ENCODE results near the gene SLC27A5.
"Not testable (repeated sequence)": the region's sequence is repeated elsewhere in the genome, so short reads cannot be mapped to it uniquely, and the experiment has no call there.

SLC27A5 gene

DNA sequence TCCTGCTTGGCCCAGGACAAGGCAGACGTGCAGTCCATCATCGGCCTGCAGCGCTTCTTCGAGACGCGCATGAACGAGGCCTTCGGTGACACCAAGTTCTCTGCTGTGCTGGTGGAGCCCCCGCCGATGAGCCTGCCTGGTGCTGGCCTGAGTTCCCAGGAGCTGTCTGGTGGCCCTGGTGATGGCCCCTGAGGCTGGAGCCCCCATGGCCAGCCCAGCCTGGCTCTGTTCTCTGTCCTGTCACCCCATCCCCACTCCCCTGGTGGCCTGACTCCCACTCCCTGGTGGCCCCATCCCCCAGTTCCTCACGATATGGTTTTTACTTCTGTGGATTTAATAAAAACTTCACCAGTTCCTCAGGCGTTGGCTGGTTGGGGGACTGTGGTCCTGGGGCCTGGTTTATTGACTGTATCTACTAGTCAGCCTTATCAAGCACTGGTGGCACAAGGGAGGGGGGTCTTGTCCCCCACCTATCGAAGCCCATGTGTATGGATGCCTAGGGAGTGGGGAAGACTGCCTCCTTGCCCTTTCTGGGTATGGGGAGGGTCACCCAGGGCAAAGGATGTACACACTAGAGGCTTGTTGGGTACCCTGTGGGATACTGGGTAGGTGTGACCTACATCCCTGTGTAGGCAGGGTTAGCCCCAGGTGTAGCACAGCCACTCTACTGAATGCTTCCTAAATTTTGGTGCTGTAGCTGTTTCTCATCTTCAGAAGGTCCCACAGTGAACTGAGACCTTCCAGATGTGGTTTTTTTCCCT, 38.8 kb upstream of the SLC27A5 start:
- no peak for DNase-seq

DNA sequence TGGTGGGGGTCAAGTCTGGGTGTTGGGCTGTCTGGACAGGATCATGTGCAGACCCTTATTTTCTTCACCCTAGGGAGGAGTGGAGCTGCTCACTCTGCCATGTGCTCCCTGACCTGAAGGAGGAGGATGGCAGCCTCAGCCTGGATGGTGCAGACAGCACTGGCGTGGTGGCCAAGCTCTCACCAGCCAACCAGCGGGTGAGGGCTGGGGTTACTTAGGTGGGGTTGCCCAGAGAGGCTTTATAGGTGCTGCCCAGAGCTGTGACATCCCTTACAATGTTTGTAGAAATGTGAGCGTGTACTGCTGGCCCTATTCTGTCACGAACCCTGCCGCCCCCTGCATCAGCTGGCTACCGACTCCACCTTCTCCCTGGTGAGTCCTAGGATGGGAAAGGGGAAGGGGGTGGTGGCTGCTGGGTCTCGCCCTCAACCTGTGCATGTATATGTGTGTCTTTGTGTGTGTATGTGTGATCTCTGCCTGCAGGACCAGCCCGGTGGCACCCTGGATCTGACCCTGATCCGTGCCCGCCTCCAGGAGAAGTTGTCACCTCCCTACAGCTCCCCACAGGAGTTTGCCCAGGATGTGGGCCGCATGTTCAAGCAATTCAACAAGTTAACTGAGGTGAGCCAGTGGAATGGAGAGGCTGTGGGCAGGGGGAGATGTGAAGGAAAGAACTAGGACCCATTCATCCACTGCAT, 38.0 kb upstream of the SLC27A5 start:
- no peak for DNase-seq

DNA sequence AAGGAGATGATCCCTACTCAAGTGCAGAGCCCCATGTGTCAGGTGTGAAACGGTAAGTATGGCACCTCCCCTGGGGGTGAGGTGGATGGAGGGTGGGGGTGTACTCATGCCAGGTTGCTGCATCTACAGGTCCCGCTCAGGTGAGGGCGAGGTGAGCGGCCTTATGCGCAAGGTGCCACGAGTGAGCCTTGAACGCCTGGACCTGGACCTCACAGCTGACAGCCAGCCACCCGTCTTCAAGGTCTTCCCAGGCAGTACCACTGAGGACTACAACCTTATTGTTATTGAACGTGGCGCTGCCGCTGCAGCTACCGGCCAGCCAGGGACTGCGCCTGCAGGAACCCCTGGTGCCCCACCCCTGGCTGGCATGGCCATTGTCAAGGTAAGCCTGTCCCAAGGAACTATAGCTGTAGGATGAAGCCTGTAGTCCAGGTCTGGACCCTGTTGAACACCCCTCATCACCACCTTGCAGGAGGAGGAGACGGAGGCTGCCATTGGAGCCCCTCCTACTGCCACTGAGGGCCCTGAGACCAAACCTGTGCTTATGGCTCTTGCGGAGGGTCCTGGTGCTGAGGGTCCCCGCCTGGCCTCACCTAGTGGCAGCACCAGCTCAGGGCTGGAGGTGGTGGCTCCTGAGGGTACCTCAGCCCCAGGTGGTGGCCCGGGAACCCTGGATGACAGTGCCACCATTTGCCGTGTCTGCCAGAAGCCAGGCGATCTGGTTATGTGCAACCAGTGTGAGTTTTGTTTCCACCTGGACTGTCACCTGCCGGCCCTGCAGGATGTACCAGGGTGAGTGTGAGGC, 37.3 kb upstream of the SLC27A5 start:
- DNase-seq: no peak

DNA sequence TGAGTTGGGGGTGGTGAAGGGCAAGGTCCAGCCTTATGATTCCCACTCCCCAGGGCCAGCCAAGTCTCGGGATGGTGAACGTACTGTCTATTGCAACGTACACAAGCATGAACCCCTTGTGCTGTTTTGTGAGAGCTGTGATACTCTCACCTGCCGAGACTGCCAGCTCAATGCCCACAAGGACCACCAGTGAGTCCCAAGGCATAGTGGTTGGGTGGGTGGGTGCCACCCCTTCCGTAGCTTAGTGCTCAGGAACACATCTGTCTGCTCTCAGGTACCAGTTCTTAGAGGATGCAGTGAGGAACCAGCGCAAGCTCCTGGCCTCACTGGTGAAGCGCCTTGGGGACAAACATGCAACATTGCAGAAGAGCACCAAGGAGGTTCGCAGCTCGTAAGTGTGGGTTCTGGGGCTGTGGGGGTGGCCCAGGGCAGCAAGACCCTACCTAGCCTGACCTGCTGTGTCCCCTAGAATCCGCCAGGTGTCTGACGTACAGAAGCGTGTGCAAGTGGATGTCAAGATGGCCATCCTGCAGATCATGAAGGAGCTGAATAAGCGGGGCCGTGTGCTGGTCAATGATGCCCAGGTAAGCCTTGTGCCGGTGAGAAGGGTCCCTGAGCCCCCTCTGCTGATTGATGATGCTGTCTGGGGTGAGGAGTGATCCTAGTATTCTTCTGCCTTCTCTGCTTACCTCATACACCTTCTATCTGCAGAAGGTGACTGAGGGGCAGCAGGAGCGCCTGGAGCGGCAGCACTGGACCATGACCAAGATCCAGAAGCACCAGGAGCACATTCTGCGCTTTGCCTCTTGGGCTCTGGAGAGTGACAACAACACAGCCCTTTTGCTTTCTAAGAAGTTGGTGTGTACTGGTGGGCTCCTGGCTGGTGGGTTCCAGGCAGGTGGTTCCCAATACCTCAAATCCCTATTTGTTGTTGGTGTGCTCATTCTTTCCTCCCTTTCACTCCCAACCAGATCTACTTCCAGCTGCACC, 35.8 kb upstream of the SLC27A5 start:
- DNase-seq: no peak

DNA sequence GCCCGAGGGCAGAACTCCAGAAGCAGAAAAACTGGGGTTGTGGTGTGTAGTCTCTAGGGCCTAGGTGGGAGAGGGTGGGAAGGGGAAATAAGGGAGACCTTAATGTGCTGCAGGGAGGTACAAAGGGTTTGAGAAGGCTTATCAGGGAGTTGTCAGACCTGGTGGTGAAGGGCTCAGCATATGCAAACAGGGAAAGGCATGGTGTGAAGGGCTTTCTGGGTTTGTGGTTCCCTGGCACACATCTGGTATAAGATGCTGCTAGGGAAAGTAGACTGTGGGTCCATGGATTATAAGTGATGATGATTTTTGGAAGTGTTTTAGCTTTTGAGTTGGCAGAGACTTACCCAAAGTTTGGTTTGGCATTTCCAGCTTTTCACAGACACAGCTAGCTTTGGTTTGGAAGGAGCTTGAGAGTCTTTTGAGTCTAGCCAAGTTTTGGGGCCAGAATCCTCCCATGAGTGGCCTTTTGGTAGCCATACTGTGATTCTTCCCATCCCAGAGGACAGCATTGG, 34.3 kb upstream of the SLC27A5 start:
- no peak for DNase-seq

DNA sequence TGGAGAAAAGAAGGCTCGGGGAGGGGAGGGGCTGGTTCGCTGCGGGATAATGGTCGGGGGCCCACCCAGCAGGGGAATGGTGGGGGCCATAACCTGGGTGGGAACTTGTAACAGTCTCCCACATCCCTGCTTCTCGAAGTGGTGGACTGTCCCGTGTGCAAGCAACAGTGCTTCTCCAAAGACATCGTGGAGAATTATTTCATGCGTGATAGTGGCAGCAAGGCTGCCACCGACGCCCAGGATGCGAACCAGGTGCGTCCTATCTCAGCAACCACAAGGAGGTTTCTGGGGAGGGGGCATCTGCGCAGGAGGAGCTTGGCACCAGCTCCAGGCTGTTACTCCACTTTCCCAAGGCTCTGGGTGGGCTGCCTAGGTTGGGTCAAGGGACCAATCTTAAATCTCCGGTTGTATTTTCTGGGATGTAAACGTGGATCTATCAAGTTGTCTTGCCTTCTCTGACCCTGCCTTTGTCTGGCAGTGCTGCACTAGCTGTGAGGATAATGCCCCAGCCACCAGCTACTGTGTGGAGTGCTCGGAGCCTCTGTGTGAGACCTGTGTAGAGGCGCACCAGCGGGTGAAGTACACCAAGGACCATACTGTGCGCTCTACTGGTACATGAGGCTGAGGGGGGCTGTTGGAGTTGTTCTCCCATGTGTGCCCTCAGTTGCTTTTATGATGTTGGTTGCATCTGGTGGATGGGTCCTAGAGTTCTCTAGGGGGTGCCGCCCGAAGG, 33.7 kb upstream of the SLC27A5 start:
- no peak for DNase-seq

DNA sequence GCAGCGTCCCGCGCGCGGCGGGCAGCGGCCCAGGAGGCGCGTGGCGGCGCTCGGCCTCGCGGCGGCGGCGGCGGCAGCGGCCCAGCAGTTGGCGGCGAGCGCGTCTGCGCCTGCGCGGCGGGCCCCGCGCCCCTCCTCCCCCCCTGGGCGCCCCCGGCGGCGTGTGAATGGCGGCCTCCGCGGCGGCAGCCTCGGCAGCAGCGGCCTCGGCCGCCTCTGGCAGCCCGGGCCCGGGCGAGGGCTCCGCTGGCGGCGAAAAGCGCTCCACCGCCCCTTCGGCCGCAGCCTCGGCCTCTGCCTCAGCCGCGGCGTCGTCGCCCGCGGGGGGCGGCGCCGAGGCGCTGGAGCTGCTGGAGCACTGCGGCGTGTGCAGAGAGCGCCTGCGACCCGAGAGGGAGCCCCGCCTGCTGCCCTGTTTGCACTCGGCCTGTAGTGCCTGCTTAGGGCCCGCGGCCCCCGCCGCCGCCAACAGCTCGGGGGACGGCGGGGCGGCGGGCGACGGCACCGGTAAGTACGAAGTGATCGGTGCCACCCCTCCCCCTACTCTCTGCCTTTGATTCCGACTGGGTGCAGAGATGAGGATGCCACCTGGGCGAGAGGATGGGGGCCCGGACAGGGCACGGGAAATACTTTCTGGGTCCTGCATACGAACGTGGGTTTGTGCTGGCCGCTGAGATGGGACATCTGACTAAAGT, 32.9 kb upstream of the SLC27A5 start:
- no peak for DNase-seq

DNA sequence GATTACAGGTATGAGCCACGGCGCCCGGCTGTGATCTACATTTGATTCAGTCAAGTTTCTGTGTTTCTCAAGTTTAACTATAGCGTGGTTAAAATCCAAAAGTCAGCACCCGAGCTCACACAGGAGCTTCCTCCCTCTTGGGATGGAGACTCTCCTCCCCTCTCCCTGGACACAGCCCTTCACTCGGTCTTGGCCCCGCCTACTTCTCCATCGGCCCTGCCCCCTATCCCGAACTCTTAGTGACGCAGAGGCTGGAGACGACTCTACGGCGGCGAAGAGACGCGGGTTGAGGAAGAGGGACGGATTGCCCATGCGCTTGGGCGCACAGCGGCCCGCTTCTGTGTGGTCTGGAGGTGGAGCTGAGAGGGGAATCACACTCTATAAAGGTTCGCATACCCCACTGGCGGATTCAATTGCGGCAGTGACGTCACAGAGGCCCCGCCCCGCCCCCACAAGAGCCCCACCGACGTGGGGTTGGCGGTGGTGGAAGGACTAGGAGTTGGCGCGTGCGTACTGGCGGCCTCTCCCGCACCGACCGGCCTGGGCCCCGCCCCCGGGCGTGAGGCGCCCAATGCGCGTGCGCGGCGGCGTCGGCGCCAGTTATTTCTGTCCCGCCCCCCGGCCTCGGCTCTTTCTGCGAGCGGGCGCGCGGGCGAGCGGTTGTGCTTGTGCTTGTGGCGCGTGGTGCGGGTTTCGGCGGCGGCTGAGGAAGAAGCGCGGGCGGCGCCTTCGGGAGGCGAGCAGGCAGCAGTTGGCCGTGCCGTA, 32.2 kb upstream of the SLC27A5 start, which contains the start of gene TRIM28:
Gene TRIM28, plus strand, starts transcription at position 239 of the 765 bp plus-strand sequence. CDS start 694 bp downstream, outside the sequence.
- no peak for DNase-seq

DNA sequence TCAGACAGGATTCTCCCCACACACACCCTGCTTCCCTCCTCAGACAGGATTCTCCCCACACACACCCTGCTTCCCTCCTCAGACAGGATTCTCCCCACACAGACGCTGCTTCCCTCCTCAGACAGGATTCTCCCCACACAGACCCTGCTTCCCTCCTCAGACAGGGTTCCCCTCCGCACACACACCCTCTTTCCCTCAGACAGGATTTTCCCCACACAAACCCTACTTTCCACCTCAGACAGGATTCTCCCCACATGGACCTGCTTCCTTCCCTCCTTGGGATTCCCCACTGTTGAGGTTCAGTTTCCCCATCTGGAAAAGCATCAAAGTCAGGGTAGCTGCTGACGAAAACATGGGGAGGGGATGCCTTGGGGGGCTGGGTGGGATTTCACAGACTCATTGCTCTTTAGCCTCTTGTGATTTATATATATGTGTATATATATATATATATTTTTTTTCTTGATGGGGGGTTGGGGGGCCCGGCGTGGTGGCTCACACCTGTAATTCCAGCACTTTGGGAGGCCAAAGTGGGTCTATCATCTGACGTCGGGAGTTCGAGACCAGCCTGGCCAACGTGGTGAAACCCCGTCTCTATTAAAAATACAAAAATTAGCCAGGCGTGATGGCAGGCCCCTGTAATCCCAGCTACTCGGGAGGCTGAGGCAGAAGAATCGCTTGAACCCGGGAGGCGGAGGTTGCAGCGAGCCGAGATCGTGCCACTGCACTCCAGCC, 31.0 kb upstream of the SLC27A5 start:
- not testable (repeated sequence) for DNase-seq

DNA sequence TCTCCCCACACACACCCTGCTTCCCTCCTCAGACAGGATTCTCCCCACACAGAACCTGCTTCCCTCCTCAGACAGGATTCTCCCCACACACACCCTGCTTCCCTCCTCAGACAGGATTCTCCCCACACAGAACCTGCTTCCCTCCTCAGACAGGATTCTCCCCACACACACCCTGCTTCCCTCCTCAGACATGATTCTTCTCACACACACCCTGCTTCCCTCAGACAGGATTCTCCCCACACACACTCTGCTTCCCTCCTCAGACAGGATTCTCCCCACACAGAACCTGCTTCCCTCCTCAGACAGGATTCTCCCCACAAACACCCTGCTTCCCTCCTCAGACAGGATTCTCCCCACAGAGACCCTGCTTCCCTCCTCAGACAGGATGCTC, 27.4 kb upstream of the SLC27A5 start:
- not testable (repeated sequence) for DNase-seq

DNA sequence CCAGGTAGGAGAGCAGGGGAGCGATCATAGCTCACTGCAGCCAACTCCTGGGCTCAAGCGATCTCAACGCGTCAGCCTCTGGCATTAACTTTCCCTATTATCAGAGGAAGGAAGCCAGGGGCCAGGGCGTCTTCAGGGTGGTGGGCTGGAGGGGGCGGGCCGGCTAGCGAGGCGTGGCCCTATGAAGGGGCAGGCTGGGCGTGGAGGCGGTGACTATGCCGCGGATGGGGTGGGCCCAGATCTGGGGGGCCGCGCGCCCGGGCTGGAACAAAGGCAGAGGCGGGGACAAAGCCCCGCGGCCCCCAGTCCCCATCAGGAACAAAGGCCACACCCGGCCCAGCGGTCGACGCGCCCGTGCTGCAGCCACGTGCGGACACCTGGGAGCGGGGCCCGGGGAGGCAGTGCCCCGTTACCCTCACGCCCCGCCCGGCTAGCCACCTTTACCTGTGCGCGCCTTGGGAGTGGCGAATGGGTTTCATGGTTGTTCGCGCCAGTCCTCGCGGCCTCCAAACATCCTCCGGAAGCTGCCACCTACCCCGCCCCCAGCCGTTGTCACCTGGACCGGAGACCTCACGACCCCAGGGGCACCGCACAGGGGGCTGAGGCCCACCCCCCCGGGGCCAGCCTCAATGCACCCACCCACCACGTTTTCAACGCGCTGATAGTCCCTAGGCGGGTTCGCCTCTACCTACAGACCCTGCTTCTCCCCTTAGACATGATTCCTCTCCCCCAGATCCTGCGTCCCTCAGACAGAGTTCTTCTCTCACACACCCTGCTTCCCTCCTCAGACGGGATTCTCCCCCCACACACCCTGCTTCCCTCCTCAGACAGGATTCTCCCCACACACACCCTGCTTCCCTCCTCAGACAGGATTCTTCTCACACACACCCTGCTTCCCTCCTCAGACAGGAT, 26.7 kb upstream of the SLC27A5 start:
- DNase-seq: no peak

DNA sequence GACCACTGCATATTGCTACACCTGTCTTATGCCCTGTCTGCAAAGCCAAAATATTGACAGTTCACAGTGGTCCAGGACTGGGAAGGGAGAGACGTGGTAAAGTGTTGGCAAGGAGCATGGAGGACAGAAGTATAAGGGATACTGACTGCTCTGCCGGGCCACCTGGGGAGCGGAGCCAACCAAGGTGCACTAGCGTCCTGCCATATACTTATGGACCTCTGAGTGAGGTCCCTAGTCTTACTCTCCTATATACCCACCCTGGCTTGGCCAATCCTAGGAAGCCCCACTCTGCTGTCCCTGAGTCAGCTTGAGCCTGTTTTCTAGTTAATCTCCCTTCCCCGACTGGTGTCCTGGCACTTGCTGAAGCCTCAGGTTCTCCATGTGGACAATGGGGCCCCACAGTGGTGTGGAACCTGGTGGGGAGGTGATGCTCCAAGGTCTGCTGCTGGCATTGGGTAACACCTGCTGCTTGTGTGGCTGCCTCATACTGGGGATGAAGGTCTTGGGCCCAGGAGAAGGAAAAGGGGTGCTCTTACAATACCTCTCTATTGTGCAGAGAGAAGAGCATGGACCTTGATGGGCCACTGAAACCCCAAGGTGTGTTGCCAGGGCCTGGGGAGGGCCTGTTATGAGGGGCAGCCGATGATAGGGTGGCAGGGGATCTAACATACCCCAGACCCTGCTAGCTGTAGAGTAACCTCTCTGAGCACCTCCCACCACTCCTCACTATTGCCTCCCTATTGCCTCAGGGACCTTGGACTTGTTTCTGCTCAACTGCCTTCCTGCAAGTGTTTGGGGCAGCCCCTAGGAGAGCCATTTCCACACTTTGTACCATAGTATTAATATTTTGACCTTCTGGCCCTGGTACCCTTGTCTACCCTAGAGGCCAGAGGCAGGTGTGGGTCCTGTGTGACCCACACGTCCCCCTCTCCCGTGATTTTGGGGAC, 25.3 kb upstream of the SLC27A5 start:
- DNase-seq: no peak

DNA sequence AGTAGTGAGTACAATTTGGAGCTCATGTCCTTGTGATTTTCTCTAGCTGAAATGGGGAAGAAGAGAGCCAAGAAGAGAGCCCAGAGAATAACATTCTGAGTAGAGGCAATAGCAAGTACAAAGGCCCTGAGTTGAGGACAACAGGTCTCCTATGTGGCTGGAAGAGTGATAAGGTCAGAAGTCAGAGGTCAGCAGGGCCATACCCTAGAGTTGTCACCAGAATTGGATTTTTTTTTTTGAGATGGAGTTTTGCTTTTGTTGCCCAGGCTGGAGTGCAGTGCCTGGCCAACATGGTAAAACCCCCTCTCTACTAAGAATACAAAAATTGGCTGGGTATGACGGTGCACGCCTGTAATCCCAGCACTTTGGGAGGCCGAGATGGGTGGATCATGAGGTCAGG, 24.1 kb upstream of the SLC27A5 start:
- DNase-seq: no peak

DNA sequence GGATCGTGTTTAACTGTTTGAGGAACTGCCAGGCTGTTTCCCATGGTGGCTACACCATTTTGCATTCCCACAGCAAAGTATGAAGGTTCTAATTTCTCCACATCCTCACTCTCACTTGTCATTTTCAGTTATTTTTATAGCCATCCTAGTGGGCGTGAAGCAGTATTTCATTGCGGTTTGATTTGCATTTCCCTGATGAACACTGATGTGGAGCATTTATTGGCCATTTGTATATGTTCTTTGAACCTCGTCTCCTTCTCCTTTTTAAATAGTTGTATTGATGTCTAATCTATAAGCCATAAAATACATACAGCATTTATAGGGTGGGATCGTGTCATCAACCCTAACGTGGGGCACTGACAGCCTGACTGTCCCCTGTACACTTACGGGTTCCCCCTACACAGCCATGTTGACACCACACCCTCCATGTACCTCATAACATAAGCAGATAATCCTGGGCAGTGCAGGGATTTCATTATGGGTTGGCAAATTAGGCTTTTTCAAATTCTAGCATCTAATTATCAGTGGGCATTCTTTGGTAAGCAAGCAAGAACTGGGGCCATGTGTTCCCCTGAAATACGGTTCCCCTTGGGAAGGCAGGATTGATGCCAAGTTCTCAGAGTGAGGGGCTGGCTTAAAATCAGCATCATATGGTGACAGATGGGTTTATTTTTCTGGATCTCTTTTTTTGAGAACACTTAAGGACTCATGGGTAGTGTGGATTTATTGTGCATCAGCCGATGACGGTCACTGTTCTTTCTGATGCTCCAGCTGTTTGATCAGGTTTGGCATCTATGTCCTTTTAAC, 19.4 kb upstream of the SLC27A5 start:
- DNase-seq: no peak

DNA sequence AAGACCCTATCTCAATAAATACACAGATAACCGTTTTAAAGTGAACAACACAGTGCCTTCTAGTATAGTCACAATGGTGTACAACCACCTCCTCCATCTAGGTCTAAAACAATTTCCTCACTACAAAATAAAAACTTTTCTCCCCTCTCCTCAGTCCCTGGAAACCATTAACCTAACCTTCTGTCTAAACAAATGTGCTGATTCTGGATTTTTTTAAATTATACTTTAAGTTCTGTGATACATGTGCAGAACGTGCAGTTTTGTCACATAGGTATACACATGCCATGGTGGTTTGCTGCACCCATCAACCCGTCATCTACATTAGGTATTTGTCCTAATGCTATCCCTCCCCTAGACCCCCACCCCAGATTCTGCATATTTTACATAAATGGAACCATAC, 17.6 kb upstream of the SLC27A5 start:
- DNase-seq: no peak

DNA sequence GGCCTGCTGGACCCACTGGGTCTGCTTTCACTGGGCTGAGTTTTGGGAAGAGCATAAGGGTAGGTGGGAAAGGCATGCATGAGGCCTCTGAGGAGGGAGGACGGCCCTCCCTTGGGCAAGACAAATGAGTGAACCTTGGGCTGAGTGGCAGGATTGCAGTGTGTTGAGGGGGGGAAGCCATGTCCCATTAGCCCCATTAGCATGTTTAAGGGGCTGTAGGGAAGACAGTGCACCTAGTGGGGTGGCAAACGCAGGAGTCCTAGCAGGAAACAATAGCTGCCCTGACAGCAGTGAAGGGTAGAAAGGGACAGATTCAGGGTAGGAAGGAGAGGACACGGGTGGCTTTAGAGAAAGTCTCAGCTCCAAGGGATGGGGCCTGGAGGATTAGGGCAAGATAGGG, 10.9 kb upstream of the SLC27A5 start:
- no peak for DNase-seq

Measured in activated CD4-positive, CD25-positive, alpha-beta regulatory T cell (primary cell).